Body of pancreas (tissue), 4 donors: ENCODE data around the gene INAFM2.

Experiments
- CTCF ChIP-seq, 7 experiments: fragments of 450-650 bp in 4 of 7; fragments of 200-600 bp in 3 of 7; sonication (generic) in 3 of 7; IDR thresholded peaks; one replicate each; pipeline ENCODE4 v1.5.1; 2016 to 2019; ENCODE audit warnings: antibody characterized with exemption in 7 of 7
- POLR2A ChIP-seq, 3 donors: fragments of 450-650 bp; IDR thresholded peaks; one replicate each; pipeline ENCODE4 v1.6.1; 2016; ENCODE audit warnings: antibody characterized with exemption in 3 of 3, mild to moderate bottlenecking in 2 of 3

- TF ChIP-seq CTCF (IDR thresholded peaks at IDR 0.05) (no peak), POLR2A (IDR thresholded peaks at IDR 0.05) (no peak)
These were observed 25.0 kb downstream of the INAFM2 start for GRCh38 chr15:40348474-40348870.
